Central memory CD8-positive, alpha-beta T cell (primary cell): Measurements from ENCODE around the gene LPCAT1.

Source experiments
- ATAC-seq: fragments of 150-1000 bp; cut with Tn5 transposase; replicated peaks from 2 replicates; pipeline ENCODE4 v1.10.0; 2022; ENCODE audit warnings: mild to moderate bottlenecking, moderate FRiP score, moderate number of reproducible peaks; ENCODE audit not compliant: poor library complexity, severe bottlenecking; ENCODE audit errors: extremely low read depth
- DNase-seq, 2 donors: peaks; one replicate each; pipeline ENCODE4 v3.0.0; 2021; ENCODE audit warnings: low spot score in 2 of 2
- H3K27ac Mint-ChIP-seq: one replicate; pipeline ENCODE4 v1.8.0; 2022; ENCODE audit warnings: low read depth, mild to moderate bottlenecking, moderate library complexity, mixed read lengths
- H3K27me3 Mint-ChIP-seq: one replicate; pipeline ENCODE4 v1.8.0; 2022; ENCODE audit warnings: mixed read lengths
- H3K36me3 Mint-ChIP-seq: one replicate; pipeline ENCODE4 v1.8.0; 2022; ENCODE audit warnings: mild to moderate bottlenecking, moderate library complexity, mixed read lengths; ENCODE audit not compliant: insufficient read depth
- H3K4me1 Mint-ChIP-seq: one replicate; pipeline ENCODE4 v1.8.0; 2022; ENCODE audit warnings: mixed read lengths
- H3K4me3 Mint-ChIP-seq: one replicate; pipeline ENCODE4 v1.8.0; 2022; ENCODE audit warnings: mild to moderate bottlenecking, moderate library complexity, mixed read lengths
- H3K9me3 Mint-ChIP-seq: one replicate; pipeline ENCODE4 v1.8.0; 2022; ENCODE audit warnings: mixed read lengths

Gene LPCAT1

GRCh38 chr5:1504069-1504595 is 19.6 kb downstream of the LPCAT1 start:
- H3K36me3 Mint-ChIP-seq: peaks cover 51% of the 10 kb centered on the region
- peaks cover 72% of the 10 kb centered on the region for H3K4me1 Mint-ChIP-seq
- no peaks in the 10 kb centered on the region for H3K9me3 Mint-ChIP-seq
- H3K27me3 Mint-ChIP-seq: no peaks in the 10 kb centered on the region
- ATAC-seq (no peak), DNase-seq (no peak)
- H3K4me3 Mint-ChIP-seq: peak overlapping the region; percentile 66
- peak overlapping the region; percentile 91 for H3K27ac Mint-ChIP-seq

- DNase-seq (no peak), ATAC-seq (peak; percentile 39)
- no peaks in the 10 kb centered on the region for H3K27me3 Mint-ChIP-seq
- peaks cover 57% of the 10 kb centered on the region for H3K36me3 Mint-ChIP-seq
- H3K4me1 Mint-ChIP-seq: peaks cover 78% of the 10 kb centered on the region
- peak overlapping the region; percentile 66 for H3K4me3 Mint-ChIP-seq
- no peaks in the 10 kb centered on the region for H3K9me3 Mint-ChIP-seq
- H3K27ac Mint-ChIP-seq: peak overlapping the region; percentile 91
Measured at GRCh38 chr5:1503241-1504068, 20.3 kb downstream of the LPCAT1 start.

- H3K36me3 Mint-ChIP-seq: peaks cover 58% of the 10 kb centered on the region
- H3K9me3 Mint-ChIP-seq: no peaks in the 10 kb centered on the region
- peak overlapping the region; percentile 91 for H3K27ac Mint-ChIP-seq
- DNase-seq (no peak), ATAC-seq (no peak)
- no peaks in the 10 kb centered on the region for H3K27me3 Mint-ChIP-seq
- peaks cover 75% of the 10 kb centered on the region for H3K4me1 Mint-ChIP-seq
- peak overlapping the region; percentile 66 for H3K4me3 Mint-ChIP-seq
Measured at GRCh38 chr5:1502737-1503120, 21.0 kb downstream of the LPCAT1 start.

- H3K4me3 Mint-ChIP-seq: peak overlapping the region; percentile 74
- DNase-seq (peak; percentile 34 to 70), ATAC-seq (peak; percentile 78)
- no peaks in the 10 kb centered on the region for H3K9me3 Mint-ChIP-seq
- H3K27me3 Mint-ChIP-seq: no peaks in the 10 kb centered on the region
- H3K4me1 Mint-ChIP-seq: peaks cover 74% of the 10 kb centered on the region
- peaks cover 58% of the 10 kb centered on the region for H3K36me3 Mint-ChIP-seq
- H3K27ac Mint-ChIP-seq: peak overlapping the region; percentile 90
Measured at GRCh38 chr5:1502046-1502736, 21.6 kb downstream of the LPCAT1 start.

GRCh38 chr5:1501372-1502045 is 22.3 kb downstream of the LPCAT1 start:
- Mint-ChIP-seq H3K9me3 (no peaks in the 10 kb centered on the region), H3K4me1 (peaks cover 75% of the 10 kb centered on the region), H3K27me3 (no peaks in the 10 kb centered on the region), H3K27ac (peak overlapping the region; percentile 90), H3K4me3 (peak overlapping the region; percentile 74), H3K36me3 (peaks cover 55% of the 10 kb centered on the region)
- ATAC-seq (no peak), DNase-seq (peak in 1 of 2 donors; percentile 49)

- H3K27me3 Mint-ChIP-seq: no peaks in the 10 kb centered on the region
- no peaks in the 10 kb centered on the region for H3K9me3 Mint-ChIP-seq
- H3K27ac Mint-ChIP-seq: peak overlapping the region; percentile 90
- peaks cover 76% of the 10 kb centered on the region for H3K4me1 Mint-ChIP-seq
- no peak for DNase-seq
- peaks cover 54% of the 10 kb centered on the region for H3K36me3 Mint-ChIP-seq
- ATAC-seq: no peak
- H3K4me3 Mint-ChIP-seq: peak overlapping the region; percentile 71
Measured at GRCh38 chr5:1500411-1501091, 23.2 kb downstream of the LPCAT1 start.

GRCh38 chr5:1499851-1500250 is 23.9 kb downstream of the LPCAT1 start:
- Mint-ChIP-seq H3K9me3 (no peaks in the 10 kb centered on the region), H3K4me3 (peak overlapping the region; percentile 25), H3K27ac (peak overlapping the region; percentile 44), H3K27me3 (no peaks in the 10 kb centered on the region), H3K4me1 (peaks cover 80% of the 10 kb centered on the region), H3K36me3 (peaks cover 55% of the 10 kb centered on the region)
- ATAC-seq (no peak), DNase-seq (no peak)

- no peaks in the 10 kb centered on the region for H3K9me3 Mint-ChIP-seq
- H3K27ac Mint-ChIP-seq: peak overlapping the region; percentile 19
- peak overlapping the region; percentile 4 for H3K4me3 Mint-ChIP-seq
- peaks cover 85% of the 10 kb centered on the region for H3K4me1 Mint-ChIP-seq
- peaks cover 53% of the 10 kb centered on the region for H3K36me3 Mint-ChIP-seq
- ATAC-seq: no peak
- DNase-seq: no peak
- no peaks in the 10 kb centered on the region for H3K27me3 Mint-ChIP-seq
Measured at GRCh38 chr5:1498623-1499416, 24.9 kb downstream of the LPCAT1 start.

GRCh38 chr5:1497795-1498622 is 25.8 kb downstream of the LPCAT1 start:
- no peaks in the 10 kb centered on the region for H3K27me3 Mint-ChIP-seq
- H3K4me1 Mint-ChIP-seq: peaks cover 85% of the 10 kb centered on the region
- H3K36me3 Mint-ChIP-seq: peaks cover 47% of the 10 kb centered on the region
- no peaks in the 10 kb centered on the region for H3K9me3 Mint-ChIP-seq
- DNase-seq (no peak), ATAC-seq (no peak)
- H3K4me3 Mint-ChIP-seq: peak overlapping the region; percentile 25
- peak overlapping the region; percentile 94 for H3K27ac Mint-ChIP-seq

GRCh38 chr5:1497242-1497777 is 26.4 kb downstream of the LPCAT1 start:
- Mint-ChIP-seq H3K9me3 (no peaks in the 10 kb centered on the region), H3K36me3 (peaks cover 46% of the 10 kb centered on the region), H3K4me1 (peaks cover 87% of the 10 kb centered on the region), H3K4me3 (peak overlapping the region; percentile 25), H3K27me3 (no peaks in the 10 kb centered on the region), H3K27ac (peak overlapping the region; percentile 94)
- no peak for ATAC-seq
- DNase-seq: no peak

- Mint-ChIP-seq H3K4me3 (peak overlapping the region; percentile 40), H3K36me3 (peaks cover 48% of the 10 kb centered on the region), H3K27me3 (no peaks in the 10 kb centered on the region), H3K4me1 (peaks cover 82% of the 10 kb centered on the region), H3K27ac (peak overlapping the region; percentile 94), H3K9me3 (no peaks in the 10 kb centered on the region)
- no peak for DNase-seq
- ATAC-seq: no peak
Measured at GRCh38 chr5:1495525-1495897, 28.2 kb downstream of the LPCAT1 start.
